Activated CD8-positive, alpha-beta memory T cell treated with anti-CD3 and anti-CD28 coated beads for 4 hours (primary cell): ENCODE measurements around the gene TIE1.

Source experiments
- DNase-seq, 2 donors: peaks; one replicate each; pipeline ENCODE4 v3.0.0-alpha.2; 2020; ENCODE audit warnings: low read depth in 2 of 2

Gene TIE1

DNA sequence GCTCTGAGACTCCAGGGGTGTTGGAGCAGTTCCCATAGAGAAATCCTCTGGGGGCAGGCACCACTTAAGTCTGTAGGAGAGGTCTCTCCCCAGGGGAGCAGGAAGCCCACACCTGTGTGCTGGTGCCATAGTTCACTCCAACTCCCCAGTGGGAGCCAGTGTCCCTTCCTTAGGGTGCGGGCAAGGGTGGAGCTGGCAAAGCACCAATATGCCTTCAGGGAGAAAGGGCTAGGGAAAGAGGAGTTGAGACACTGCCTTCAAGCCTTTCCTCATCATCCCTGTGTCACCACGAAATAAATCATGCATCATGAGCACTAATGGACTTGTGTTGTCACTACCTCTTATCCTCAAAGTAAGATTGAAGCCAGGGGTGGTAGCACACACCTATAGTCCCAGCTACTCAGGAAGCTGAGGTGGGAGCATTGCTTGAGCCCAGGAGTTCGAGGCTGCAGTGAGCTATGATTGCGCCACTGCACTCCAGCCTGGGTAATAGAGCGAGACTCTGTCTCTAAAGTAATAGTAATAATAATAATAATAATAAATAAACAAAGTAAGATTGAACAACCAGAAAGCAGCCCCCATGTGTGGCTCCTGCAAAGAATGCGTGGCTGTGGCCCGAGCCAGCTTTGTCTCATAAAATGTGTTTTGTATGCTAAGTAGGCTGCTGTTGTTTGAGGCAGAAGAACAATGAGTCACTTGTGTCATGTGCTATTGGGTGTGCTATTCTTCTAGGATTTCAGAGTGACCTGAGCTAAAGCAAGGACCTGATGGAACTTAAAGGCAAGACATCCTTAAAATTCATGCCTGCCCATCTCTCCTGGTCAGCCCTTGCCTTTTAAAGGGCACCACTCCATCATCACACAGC lies 6.7 kb upstream of the TIE1 start:
- DNase-seq = no peak

DNA sequence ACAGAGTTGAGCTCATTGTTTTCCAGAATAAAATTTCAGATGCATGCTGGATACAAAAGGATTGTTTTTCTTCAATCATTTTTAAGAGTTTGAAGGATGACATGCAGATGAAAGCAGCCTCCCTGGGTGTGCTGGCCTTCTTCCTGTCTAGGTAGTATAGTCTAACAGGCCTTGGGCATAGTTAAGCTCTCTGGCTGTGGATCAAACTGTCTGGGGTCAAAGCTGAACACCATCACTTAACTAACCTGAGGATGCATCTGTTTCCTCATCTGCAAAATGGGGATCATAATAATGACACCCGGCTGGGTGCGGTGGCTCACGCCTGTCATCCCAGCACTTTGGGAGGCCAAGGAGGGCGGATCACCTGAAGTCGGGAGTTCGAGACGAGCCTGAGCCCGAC lies 6.0 kb upstream of the TIE1 start:
- DNase-seq = no peak

DNA sequence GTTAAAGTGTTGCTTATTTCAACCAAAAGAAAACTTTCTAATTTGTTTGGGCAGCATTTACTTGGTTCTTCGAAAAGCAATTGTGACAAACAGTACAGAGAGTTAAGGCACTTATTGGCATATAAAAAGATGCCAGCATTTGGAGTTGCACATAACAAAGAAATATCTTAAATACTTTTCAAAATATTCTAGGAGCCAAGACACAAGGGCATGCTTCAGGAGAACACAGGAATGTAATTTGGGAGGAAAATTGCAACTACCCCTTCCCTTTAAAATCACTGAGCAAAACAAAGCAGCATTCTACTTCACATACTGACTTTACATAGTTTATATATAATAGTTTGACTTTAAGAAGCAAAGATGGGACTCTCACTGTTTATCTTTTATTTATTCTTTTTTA lies 4.6 kb upstream of the TIE1 start:
- no peak for DNase-seq

DNA sequence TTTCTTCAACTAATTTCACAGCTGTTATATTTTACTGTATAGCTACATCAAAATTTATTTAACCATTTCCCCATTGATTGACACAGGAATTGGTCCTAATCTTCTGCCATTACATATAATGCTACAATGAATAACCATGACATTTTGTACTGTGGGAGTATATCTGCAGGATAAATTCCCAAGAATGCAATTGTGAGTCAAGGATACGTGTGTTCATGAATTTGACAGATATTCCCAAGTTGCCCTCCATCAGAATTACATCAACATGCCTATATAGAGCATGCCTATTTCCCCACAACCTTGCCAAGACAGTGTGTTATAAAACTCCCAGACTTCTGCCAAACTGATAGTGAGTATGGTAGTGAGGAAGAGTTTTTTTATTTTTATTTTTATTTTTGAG lies 2.7 kb upstream of the TIE1 start:
- no peak for DNase-seq

DNA sequence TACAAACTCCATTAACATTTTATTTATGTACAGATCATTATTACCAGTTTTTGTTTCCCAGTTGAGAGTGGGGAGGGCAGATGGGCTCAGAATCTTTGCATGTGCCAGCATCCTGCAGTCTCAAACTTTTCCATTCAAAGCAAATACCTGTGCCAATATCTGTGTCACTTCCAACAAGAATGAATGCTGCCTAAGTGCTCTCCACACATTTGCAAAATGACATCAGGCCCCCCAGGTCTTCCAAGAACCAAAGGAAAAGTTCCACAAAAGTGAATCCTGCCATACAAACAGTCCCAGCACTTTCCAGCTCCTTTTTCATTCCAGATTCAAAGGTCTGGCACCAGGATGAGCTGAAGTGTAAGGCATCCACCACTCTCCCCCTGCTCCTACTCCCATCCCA lies 1.7 kb upstream of the TIE1 start:
- no peak for DNase-seq

DNA sequence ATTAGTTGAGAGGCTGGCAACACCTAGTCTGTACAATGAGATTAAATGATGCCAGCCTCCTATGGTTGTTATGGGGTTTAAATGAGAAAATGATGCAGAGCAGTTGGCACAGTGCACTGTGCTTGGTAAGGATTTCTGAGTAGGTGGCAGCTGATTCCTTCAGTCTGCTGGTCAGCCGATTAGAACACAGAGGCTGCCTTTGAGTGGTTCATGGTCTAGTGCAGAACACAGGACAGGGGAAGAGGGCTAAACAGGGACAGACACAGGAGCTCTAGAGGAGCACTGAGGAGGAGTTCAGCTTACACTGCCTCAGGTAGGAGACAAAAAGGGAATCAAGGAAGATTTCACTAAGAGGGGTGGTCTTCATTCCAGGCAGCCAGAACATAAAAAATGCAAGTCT lies 1.4 kb downstream of the TIE1 start:
- no peak for DNase-seq

DNA sequence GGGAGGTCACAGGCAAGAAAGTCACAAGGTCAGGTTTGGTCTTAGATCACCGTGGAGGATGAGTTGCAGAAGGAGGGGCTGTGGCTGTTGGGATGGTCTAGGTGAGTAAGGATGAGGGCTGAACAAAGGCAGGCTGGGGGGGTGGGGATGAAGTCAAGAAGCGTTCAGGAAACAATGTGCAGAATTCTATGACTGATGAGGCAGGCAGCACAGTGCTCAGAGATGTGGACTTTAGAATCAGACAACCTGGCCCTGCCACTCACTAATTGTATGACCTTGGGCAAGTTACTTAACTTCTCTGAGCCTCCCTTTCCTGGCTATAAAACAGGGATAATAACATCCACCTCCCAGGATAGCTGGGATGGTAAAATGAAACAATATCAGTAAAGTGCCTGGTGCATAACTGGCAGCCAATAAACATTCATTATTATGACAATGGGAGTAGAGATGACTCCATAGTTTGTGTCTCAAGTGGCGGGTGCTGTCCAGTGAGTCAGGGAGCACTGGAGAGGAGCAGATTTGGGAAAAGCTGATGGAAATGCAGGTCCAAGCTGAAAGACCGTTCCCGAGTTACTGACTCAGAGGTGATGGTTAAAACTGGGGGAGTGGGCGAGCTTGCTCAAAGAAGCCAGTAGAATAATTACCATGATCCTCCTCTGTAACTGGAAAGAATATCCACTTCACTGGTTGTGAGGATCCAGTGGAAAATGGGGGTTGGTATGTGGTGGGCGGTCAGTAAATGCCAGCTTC lies 2.1 kb downstream of the TIE1 start:
- no peak for DNase-seq

DNA sequence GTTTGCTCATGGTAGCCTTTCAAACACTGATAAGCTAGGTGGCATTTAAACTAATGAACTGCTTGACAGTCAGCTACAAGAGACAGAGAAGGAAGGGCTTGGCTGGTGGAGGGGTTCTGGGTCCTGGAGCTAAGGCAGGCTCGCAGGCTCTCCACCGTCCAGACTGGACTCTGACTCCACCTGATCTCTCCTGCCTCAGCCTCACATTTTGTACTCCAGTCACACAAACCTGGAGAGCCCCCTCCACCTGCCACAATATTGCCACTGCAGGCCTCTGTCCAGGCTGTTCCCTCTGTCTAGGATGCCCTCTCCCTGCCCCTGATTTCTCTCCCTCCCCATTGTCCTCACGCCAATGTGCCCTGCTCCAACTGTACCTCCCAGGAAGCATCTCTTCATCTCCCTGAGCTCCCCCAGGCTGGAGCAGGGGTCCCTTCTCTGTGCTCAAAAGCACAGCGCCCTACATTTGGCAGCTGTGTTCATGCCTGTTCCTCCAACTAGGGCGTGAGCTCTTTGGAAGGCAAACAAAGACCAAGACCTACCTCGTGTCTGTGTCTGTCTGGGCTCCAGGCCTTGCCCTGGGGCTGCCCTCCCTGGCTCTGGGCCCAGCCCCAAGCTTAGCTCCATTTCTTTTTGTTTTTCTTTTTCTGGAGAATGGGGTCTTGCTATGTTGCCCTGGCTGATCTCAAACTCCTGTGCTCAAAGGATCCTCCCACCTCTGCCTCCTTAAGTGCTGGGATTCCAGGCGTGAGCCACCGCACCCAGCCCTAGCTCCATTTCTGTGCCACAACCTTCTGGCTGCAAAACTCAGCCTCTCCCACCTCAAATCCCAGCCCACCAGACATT lies 2.9 kb downstream of the TIE1 start:
- no peak for DNase-seq

DNA sequence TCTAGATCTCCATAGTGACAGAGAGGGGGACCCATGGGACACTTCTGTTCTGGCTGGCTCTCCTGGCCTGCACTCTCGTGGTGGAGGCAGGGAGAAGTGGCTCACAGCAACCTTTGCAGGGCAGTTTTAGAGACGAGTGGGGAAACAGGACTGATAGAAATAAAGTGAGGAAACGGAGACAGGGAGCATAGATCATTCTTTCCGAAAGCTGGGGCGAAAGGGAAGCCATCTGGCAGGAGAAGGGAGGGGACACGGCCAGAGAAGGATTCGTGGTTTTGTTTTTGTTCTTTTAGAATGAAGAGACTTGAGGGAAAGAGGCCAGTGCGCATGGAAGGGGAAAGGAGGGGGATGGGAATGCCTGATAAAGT lies 3.5 kb downstream of the TIE1 start:
- DNase-seq = no peak

DNA sequence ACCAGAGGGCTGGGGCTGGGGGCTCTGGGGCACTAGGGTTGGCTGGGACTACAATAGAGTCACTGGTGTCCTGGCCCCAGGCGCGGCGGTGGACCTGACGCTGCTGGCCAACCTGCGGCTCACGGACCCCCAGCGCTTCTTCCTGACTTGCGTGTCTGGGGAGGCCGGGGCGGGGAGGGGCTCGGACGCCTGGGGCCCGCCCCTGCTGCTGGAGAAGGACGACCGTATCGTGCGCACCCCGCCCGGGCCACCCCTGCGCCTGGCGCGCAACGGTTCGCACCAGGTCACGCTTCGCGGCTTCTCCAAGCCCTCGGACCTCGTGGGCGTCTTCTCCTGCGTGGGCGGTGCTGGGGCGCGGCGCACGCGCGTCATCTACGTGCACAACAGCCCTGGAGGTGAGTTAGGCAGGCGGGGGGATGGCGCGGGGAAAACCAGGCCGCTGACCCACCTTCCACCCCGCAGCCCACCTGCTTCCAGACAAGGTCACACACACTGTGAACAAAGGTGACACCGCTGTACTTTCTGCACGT lies 4.1 kb downstream of the TIE1 start:
- no peak for DNase-seq

DNA sequence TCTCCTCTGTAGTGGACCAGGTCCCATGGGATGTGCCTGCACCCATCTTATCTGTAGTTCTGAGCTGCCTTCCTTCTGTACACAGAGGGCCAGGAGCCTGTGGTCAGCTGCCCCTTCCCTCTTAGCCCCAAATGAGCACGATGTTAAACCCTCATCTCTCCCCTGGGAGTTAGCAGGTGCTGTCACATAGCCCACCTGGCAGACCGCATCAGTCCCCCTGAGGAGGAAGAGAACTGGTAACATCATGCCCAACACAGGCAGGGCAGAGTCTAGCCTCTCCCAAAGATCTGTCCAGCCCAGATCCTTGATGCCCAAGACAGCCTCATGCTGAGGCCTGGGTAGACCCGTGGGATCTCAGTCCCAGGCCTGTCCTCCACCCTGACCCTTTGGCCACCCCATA lies 4.7 kb downstream of the TIE1 start:
- no peak for DNase-seq

DNA sequence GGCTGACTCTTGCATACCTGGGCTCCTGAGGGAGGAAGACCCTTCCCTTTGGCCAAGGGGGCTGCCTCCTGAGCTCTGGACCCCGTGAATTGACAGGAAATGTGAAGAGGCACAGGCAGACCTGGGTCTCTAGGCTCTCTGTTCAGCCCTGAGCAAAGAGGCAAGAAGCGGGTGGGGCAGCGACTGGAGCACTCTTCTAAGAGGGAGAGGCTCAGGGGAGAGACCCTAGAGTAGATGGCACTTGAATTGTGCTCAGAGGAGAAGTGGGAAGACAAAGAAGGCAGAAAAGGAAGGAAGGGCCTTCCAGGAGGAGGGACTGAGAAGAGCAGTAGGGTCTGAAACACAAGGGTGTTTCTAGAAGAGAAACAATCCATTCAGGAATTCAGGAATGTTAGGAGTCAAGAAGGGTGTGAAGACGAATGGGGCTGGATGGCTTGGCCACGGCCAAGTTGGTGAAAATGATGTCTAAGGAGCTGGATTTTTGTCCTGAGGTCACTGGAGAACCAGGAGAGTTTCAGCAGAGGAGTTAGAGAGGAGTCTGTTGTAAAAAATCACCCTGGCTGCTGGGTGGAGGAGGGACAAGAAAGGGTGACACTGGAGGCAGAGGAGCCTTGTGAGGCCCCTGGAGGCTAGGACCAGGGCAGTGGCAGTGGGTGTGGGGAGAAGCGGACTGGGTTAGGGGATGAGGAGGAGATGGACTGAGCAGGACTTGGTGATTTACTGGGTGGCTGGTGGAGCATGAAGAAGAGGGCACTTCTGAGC lies 5.3 kb downstream of the TIE1 start:
- no peak for DNase-seq

DNA sequence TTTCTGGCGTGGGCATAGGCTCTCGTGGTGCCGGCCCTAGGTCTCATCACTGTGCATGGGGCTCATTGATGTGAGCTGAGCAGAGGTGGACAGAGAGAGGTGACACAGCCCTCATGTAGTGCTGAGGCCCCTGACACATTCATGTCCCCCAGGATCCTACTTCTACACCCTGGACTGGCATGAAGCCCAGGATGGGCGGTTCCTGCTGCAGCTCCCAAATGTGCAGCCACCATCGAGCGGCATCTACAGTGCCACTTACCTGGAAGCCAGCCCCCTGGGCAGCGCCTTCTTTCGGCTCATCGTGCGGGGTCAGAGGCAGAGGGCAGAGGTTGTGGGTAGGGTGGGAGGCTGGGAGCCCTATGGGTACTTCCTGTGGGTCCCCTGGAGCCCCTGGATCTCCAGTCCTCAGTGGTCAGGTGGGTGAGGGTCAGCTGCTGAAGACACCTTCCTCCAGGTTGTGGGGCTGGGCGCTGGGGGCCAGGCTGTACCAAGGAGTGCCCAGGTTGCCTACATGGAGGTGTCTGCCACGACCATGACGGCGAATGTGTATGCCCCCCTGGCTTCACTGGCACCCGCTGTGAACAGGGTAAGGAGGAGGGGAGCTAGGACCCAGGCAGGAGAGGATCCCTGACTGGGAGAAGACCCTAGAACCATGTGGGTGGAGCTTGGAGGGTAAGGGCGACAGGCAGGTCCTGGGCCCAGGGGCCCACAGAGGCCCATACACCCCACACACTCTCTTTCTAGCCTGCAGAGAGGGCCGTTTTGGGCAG lies 6.1 kb downstream of the TIE1 start:
- DNase-seq = no peak

DNA sequence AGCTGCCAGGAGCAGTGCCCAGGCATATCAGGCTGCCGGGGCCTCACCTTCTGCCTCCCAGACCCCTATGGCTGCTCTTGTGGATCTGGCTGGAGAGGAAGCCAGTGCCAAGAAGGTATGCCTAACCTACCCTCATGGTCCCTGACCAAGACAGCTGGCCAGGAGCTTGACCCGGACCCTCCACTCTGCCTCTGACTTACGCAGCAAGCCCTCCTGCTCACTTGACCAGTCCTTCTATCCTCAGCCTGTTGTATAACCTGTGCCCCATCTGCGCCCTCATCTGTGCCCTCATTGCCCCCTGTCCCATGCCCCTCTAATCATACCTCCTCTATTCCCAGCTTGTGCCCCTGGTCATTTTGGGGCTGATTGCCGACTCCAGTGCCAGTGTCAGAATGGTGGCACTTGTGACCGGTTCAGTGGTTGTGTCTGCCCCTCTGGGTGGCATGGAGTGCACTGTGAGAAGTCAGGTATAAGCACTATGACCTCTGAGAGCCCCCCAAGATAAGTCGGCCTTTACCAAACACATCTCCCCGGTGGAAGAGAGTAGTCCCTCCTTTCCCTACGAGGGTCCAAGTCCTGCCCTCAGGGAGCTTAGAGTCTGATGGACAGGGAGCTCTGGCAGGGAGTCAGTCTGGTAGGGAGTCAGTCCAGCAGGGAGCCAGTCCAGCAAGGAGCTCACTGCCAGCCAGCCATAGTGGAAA lies 6.8 kb downstream of the TIE1 start:
- no peak for DNase-seq

DNA sequence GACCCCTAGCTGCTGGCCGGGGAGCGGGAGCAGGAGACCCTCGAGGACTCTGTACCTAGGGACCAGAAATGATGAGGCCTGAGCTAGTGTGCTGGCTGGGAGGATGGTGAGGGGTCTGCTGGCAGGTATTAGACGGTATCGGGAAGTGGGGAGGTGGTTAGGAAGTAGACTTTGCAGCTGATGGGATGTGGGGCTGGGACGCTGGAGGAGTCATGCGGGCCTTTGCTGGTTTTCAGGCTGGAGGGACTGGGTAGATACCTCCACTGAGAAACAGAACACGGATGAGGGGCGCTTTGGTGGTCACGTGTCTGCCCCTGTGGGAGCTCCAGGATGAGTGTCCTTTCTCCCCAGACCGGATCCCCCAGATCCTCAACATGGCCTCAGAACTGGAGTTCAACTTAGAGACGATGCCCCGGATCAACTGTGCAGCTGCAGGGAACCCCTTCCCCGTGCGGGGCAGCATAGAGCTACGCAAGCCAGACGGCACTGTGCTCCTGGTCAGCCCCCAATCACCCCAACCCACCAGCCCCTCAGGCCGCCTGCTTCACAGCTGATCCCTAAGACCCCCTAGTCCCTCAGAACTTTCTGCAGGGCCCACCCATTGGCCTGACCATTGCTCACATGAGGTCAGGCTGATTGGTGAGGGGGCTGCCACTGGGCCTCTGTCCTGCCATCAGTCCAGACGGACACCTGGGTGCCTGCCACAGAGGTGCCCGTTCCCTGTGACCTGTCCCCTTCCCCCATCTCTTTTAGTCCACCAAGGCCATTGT lies 8.0 kb downstream of the TIE1 start:
- DNase-seq = no peak

DNA sequence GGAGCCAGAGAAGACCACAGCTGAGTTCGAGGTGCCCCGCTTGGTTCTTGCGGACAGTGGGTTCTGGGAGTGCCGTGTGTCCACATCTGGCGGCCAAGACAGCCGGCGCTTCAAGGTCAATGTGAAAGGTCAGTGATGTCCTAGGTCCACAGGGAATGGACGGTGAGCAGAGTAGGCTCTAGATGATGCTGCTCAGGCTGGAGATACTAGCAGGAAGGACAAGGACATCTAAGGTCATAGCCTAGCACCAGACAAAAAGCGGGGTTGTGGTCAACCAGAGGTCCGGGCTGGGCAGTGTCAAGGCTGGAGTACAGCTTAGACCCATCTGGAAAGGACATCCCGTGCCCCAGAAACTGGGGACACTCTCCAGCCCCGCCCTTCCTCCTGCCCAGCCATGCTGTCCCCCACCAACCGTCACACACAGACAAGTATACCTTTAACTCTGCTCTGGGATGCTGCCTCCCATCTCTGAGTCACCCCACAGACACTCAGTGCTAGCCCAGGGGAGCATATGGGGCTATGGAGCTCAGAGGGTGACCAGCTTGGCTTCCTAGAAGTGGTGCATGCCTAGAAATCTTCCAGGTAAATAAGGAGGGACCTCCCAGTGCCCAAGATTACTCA lies 8.7 kb downstream of the TIE1 start:
- DNase-seq = no peak

DNA sequence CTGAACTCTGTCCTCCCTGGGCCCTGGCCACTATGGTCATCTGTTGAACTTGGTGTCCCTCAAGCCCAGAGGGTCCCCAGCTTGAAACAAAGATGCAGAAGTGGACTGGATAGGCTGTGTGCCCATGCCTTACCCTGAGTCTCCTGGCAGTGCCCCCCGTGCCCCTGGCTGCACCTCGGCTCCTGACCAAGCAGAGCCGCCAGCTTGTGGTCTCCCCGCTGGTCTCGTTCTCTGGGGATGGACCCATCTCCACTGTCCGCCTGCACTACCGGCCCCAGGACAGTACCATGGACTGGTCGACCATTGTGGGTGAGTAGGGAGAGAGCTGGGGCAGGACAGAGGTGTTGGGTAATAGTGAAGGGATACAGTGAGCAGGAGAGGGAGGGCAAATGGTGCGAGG lies 10.7 kb downstream of the TIE1 start:
- DNase-seq = no peak

DNA sequence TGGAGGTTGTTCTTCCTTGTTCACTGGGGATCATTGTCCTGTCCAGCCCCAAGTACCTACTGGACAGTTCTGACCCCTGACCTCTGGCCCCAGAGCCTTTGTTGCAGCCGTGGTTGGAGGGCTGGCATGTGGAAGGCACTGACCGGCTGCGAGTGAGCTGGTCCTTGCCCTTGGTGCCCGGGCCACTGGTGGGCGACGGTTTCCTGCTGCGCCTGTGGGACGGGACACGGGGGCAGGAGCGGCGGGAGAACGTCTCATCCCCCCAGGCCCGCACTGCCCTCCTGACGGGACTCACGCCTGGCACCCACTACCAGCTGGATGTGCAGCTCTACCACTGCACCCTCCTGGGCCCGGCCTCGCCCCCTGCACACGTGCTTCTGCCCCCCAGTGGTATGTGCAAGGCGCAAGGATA lies 11.4 kb downstream of the TIE1 start:
- DNase-seq = no peak
